K562 (cell line): ENCODE results near the gene PSMC2. TPM values are rescaled to one million over a fixed set of nuclear protein-coding genes. Genes with fewer than 3 reads are reported as not detected.

ENCODE experiments used
- AFF4 ChIP-seq: sonication (generic); formaldehyde crosslinking; IDR thresholded peaks from 2 replicates; pipeline ENCODE4 v1.8.0; 2023; ENCODE audit warnings: mild to moderate bottlenecking, missing genetic modification reagents
- CHD1 ChIP-seq: fragments of 200-600 bp; sonication (generic); IDR thresholded peaks from one replicate; pipeline ENCODE4 v1.6.1; 2012; ENCODE audit warnings: mild to moderate bottlenecking, moderate library complexity, low read length, inconsistent platforms
- CSDE1 ChIP-seq, 2 experiments: fragments of 450-650 bp; IDR thresholded peaks; 2 replicates each; pipeline ENCODE4 v1.6.1; 2016; ENCODE audit warnings: mild to moderate bottlenecking in 1 of 2
- HEY1 ChIP-seq: fragments of 250-450 bp; sonication (Bioruptor Pico); IDR thresholded peaks from 2 replicates; pipeline ENCODE4 v1.5.0; 2020; ENCODE audit warnings: mild to moderate bottlenecking, moderate library complexity, borderline replicate concordance
- RAD21 ChIP-seq, 2 experiments: fragments of 250-450 bp in 1 of 2; fragments of 450-650 bp in 1 of 2; sonication (Bioruptor Pico) in 1 of 2; formaldehyde crosslinking in 1 of 2; IDR thresholded peaks in 1 of 2; conservative IDR thresholded peaks in 1 of 2; 2 replicates each; pipeline versions ENCODE4 v1.4.0 to v1.8.0; 2020 to 2022; ENCODE audit warnings: mild to moderate bottlenecking in 2 of 2, moderate library complexity in 1 of 2
- RCOR1 ChIP-seq, 2 experiments: IDR thresholded peaks; 2 replicates each; pipeline ENCODE4 v1.6.1; 2012; ENCODE audit warnings: low read depth in 2 of 2, low read length in 2 of 2, borderline replicate concordance in 1 of 2, improper control_type of control experiment in 1 of 2
- SAFB2 ChIP-seq: fragments of 200-400 bp; formaldehyde crosslinking; IDR thresholded peaks from 2 replicates; pipeline ENCODE4 v1.6.1; 2018; ENCODE audit warnings: borderline replicate concordance, low read length, low read depth, moderate library complexity; ENCODE audit not compliant: severe bottlenecking
- STAT5A ChIP-seq: IDR thresholded peaks from 2 replicates; pipeline ENCODE4 v1.6.1; 2012; ENCODE audit warnings: low read length, inconsistent platforms, borderline replicate concordance
- ZBTB8A ChIP-seq: fragments of 450-650 bp; IDR thresholded peaks from 2 replicates; pipeline ENCODE4 v1.6.1; 2018; ENCODE audit warnings: mild to moderate bottlenecking, moderate library complexity; ENCODE audit not compliant: partially characterized antibody
- ZNF12 ChIP-seq: sonication (generic); formaldehyde crosslinking; IDR thresholded peaks from 2 replicates; pipeline ENCODE4 v1.4.0; 2020; ENCODE audit warnings: mild to moderate bottlenecking, missing genetic modification reagents
- ZNF184 ChIP-seq: sonication (generic); formaldehyde crosslinking; IDR thresholded peaks from 2 replicates; pipeline ENCODE4 v1.5.0; 2020; ENCODE audit warnings: missing genetic modification reagents
- polyA plus RNA-seq, 8 experiments: library from polyadenylated mRNA; depleted of rRNA in 4 of 8; stranded (reverse) in 5 of 8; unstranded in 3 of 8; fragments of >200 nt; fragmentation: Nextera tagmentation in 2 of 8; fragmentation: Illumina TruSeq in 1 of 8; extraction: Ambion mirVana in 2 of 8; extraction: Trizol in 1 of 8; gene quantifications; 2 replicates each; pipeline versions ENCODE4 v1.2.1 to v1.2.3, GENCODE V29; 2011 to 2014; ENCODE audit warnings: inconsistent platforms in 1 of 8, missing spikeins in 1 of 8
- total RNA-seq, 7 experiments: library from RNA; depleted of rRNA in 6 of 7; stranded (reverse); fragments of >200 nt in 6 of 7; fragmentation: Illumina TruSeq in 2 of 7; extraction: Trizol in 2 of 7; gene quantifications; 2 replicates each; pipeline versions ENCODE4 v1.2.1 to v1.2.3, GENCODE V29; 2011 to 2021; ENCODE audit warnings: low replicate concordance in 1 of 7

The PSMC2 gene
- total and polyA plus RNA-seq, 9 of the 15 experiments (the other 6 are each of a cell fraction or from before 2014, with no cell fraction given): 316 to 1,105 (median 511) TPM

DNA sequence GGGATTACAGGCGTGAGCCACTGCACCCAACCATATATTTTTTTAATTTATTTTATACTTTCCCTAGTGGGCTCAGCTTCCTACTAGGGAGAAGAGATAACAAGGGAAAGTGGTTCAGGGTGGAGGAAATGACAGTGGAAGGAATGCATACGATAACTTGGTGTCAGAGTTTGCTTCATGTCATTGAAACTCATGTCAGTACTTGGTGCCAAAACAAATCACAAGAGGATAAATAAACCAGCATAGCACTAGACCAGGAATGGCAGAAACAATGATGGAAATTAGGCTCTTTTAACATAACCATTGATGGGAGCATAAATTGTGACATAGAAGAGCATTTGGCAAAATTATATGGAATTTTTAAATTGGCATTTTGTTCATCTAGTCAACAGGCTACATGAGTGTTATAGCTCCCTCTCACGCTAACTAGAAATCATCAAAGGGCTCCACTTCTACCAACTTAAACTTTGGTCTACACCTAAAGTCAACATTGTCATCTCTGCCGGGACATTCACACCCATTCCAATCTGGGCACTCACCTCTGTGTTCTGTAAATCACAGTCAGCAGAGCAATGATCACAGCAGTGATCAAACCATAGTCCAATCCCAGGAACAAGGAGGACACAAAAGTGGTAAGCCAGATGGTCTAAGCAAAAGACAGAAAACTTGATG is 41.2 kb downstream of the PSMC2 start (continued):
- TF ChIP-seq AFF4 (no peak), CSDE1 (IDR thresholded peaks at IDR 0.05) (no peak), ZBTB8A (no peak), CHD1 (no peak), HEY1 (no peak), STAT5A (no peak), SAFB2 (no peak), RAD21 (CRISPR knock-in tag; conservative IDR thresholded peaks at IDR 0.05 in 1 of 2, IDR thresholded peaks at IDR 0.05 in 1 of 2) (no peak), RCOR1 (IDR thresholded peaks at IDR 0.05; ENCODE audit: borderline replicate concordance in 1 of 2, low read depth in 2 of 2, low read length in 2 of 2) (no peak), ZNF12 (CRISPR knock-in tag) (no peak), ZNF184 (no peak)
